SK-N-SH treated with all-trans-retinoic acid at 6 μM for 48 hours (cell line): ENCODE measurements around the gene ACACB.

Experiments used
- GLIS3 ChIP-seq: fragments of 250-450 bp; sonication (Bioruptor Pico); IDR thresholded peaks from 2 replicates; pipeline ENCODE4 v1.5.0; 2020; ENCODE audit warnings: mild to moderate bottlenecking, moderate library complexity
- ZFP30 ChIP-seq: fragments of 450-650 bp; formaldehyde crosslinking; IDR thresholded peaks from 2 replicates; pipeline ENCODE4 v1.5.0; 2022; ENCODE audit warnings: mild to moderate bottlenecking, moderate library complexity
- ZNF565 ChIP-seq: fragments of 450-650 bp; formaldehyde crosslinking; conservative IDR thresholded peaks from 2 replicates; pipeline ENCODE4 v1.5.0; 2020; ENCODE audit warnings: low read depth, mild to moderate bottlenecking, moderate library complexity

- TF ChIP-seq ZFP30 (CRISPR knock-in tag), result no peak
- TF ChIP-seq GLIS3 (CRISPR knock-in tag), result no peak
- no peak for TF ChIP-seq ZNF565
Observed at GRCh38 chr12:109263439-109263838, 147.1 kb downstream of the ACACB start.
